IMR-90 (cell line): Measurements from ENCODE around the gene C3orf38. TPM values are rescaled to one million over a fixed set of nuclear protein-coding genes. Genes with fewer than 3 reads are reported as not detected.

ENCODE experiments used
- ATAC-seq: fragments of 200-7000 bp; cut with Tn5 transposase; 2 replicates; pipeline ENCODE4 v1.9.1; 2020; ENCODE audit warnings: low read depth, mild to moderate bottlenecking, moderate library complexity
- BruUV-seq: library from RNA; stranded (reverse); fragments of 400-500 nt; replicated peaks from 2 replicates; lab custom pipeline; 2021; lab: Mats Ljungman, UMichigan
- CTCF ChIA-PET: fragments of 300-600 bp; formaldehyde crosslinking; extraction: SDS; loops from one replicate; lab custom pipeline; 2021; ENCODE audit warnings: antibody characterized with exemption; lab: Yijun Ruan, JAX
- POLR2A ChIA-PET: fragments of 300-600 bp; sonication (Branson Sonifier 250); formaldehyde crosslinking; loops from one replicate; lab custom pipeline; 2022; ENCODE audit warnings: antibody characterized with exemption; ENCODE audit not compliant: unreplicated experiment; lab: Charles Lee
- DNase-seq: peaks from one replicate; pipeline ENCODE4 v3.0.0; 2013
- H2AFZ ChIP-seq: replicated peaks from 2 replicates; pipeline ENCODE3; 2013; ENCODE audit warnings: low read length, mild to moderate bottlenecking; ENCODE audit not compliant: poor library complexity
- H2AK5ac ChIP-seq: 2 replicates; pipeline ENCODE4 v1.6.1; 2013; ENCODE audit warnings: low read depth, low read length, inconsistent platforms
- H2AK9ac ChIP-seq: replicated peaks from 2 replicates; pipeline ENCODE3; 2013; ENCODE audit warnings: mild to moderate bottlenecking, low read depth, low read length, moderate library complexity; ENCODE audit not compliant: poor library complexity
- H2BK120ac ChIP-seq: 2 replicates; pipeline ENCODE4 v1.6.1; 2013; ENCODE audit warnings: low read depth, low read length, inconsistent platforms
- H2BK15ac ChIP-seq: 3 replicates; pipeline ENCODE4 v1.6.1; 2013; ENCODE audit warnings: low read depth, low read length, inconsistent platforms
- H2BK20ac ChIP-seq: 2 replicates; pipeline ENCODE4 v1.6.1; 2013; ENCODE audit warnings: low read depth, mild to moderate bottlenecking, inconsistent platforms, low read length, moderate library complexity
- H2BK5ac ChIP-seq: 2 replicates; pipeline ENCODE4 v1.6.1; 2013; ENCODE audit warnings: mild to moderate bottlenecking, low read depth, low read length, inconsistent platforms; ENCODE audit not compliant: poor library complexity, severe bottlenecking
- H3K14ac ChIP-seq: replicated peaks from 2 replicates; pipeline ENCODE4 v1.6.1; 2013; ENCODE audit warnings: low read depth, low read length, inconsistent platforms
- H3K18ac ChIP-seq: 2 replicates; pipeline ENCODE4 v1.6.1; 2013; ENCODE audit warnings: low read depth, low read length, control low read depth
- H3K23ac ChIP-seq: 2 replicates; pipeline ENCODE4 v1.6.1; 2013; ENCODE audit warnings: low read depth, low read length, inconsistent platforms
- H3K27ac ChIP-seq: 2 replicates; pipeline ENCODE4 v1.5.1; 2013; ENCODE audit warnings: mild to moderate bottlenecking, control low read depth, low read length; ENCODE audit not compliant: insufficient read depth
- H3K27me3 ChIP-seq: 2 replicates; pipeline ENCODE4 v1.6.1; 2013; ENCODE audit warnings: low read length; ENCODE audit not compliant: control insufficient read depth, insufficient read depth
- H3K36me3 ChIP-seq: 2 replicates; pipeline ENCODE4 v1.6.1; 2013; ENCODE audit warnings: low read length, mixed read lengths; ENCODE audit not compliant: control insufficient read depth, insufficient read depth
- H3K4ac ChIP-seq: 2 replicates; pipeline ENCODE4 v1.6.1; 2013; ENCODE audit warnings: low read depth, low read length, inconsistent platforms
- H3K4me1 ChIP-seq: 2 replicates; pipeline ENCODE4 v1.6.1; 2013; ENCODE audit warnings: low read length, mixed read lengths; ENCODE audit not compliant: control insufficient read depth, insufficient read depth
- H3K4me2 ChIP-seq: 2 replicates; pipeline ENCODE4 v1.6.1; 2013; ENCODE audit warnings: low read depth, mild to moderate bottlenecking, control low read depth, low read length, moderate library complexity
- H3K4me3 ChIP-seq: 2 replicates; pipeline ENCODE4 v1.5.1; 2013; ENCODE audit warnings: low read depth, mild to moderate bottlenecking, control low read depth, low read length, moderate library complexity; ENCODE audit not compliant: insufficient read depth
- H3K56ac ChIP-seq: 2 replicates; pipeline ENCODE4 v1.6.1; 2013; ENCODE audit warnings: low read length, inconsistent platforms; ENCODE audit not compliant: insufficient read depth; ENCODE audit errors: extremely low read depth
- H3K79me1 ChIP-seq, 2 experiments: 2 replicates each; pipeline ENCODE4 v1.6.1; 2013; ENCODE audit warnings: low read length in 2 of 2, inconsistent platforms in 1 of 2, low read depth in 1 of 2
- H3K9ac ChIP-seq: 2 replicates; pipeline ENCODE4 v1.6.1; 2013; ENCODE audit warnings: low read depth, low read length, control low read depth
- H3K9me1 ChIP-seq: 2 replicates; pipeline ENCODE4 v1.6.1; 2013; ENCODE audit warnings: low read length, inconsistent platforms; ENCODE audit not compliant: insufficient read depth
- H3K9me3 ChIP-seq: 2 replicates; pipeline ENCODE4 v1.6.1; 2013; ENCODE audit warnings: low read length; ENCODE audit not compliant: control insufficient read depth, insufficient read depth
- H4K20me1 ChIP-seq: 2 replicates; pipeline ENCODE4 v1.6.1; 2013; ENCODE audit warnings: low read length, inconsistent platforms; ENCODE audit not compliant: insufficient read depth
- H4K5ac ChIP-seq: 2 replicates; pipeline ENCODE4 v1.6.1; 2013; ENCODE audit warnings: mild to moderate bottlenecking, low read depth, low read length, control low read depth
- H4K8ac ChIP-seq, 2 experiments: 2 replicates each; pipeline ENCODE4 v1.6.1; 2013; ENCODE audit warnings: low read depth in 2 of 2, low read length in 2 of 2, control low read depth in 1 of 2, inconsistent platforms in 1 of 2
- H4K91ac ChIP-seq: 2 replicates; pipeline ENCODE4 v1.6.1; 2013; ENCODE audit warnings: low read depth, low read length, inconsistent platforms; ENCODE audit not compliant: insufficient read depth
- CEBPB ChIP-seq: IDR thresholded peaks from 2 replicates; pipeline ENCODE4 v1.6.1; 2012; ENCODE audit warnings: low read depth, low read length, improper control_type of control experiment
- CHD1 ChIP-seq: IDR thresholded peaks from 2 replicates; pipeline ENCODE4 v1.6.1; 2012; ENCODE audit warnings: low read depth, low read length, improper control_type of control experiment
- MAFK ChIP-seq: IDR thresholded peaks from 2 replicates; pipeline ENCODE4 v1.6.1; 2012; ENCODE audit warnings: low read depth, low read length, improper control_type of control experiment
- MAZ ChIP-seq: IDR thresholded peaks from 2 replicates; pipeline ENCODE4 v1.6.1; 2012; ENCODE audit warnings: low read depth, mild to moderate bottlenecking, low read length, improper control_type of control experiment, moderate library complexity, borderline replicate concordance
- MXI1 ChIP-seq: IDR thresholded peaks from 2 replicates; pipeline ENCODE4 v1.6.1; 2012; ENCODE audit warnings: low read depth, mild to moderate bottlenecking, low read length, moderate library complexity, borderline replicate concordance
- NFE2L2 ChIP-seq: fragments of 150-350 bp; IDR thresholded peaks from 2 replicates; pipeline ENCODE4 v1.6.1; 2016; ENCODE audit warnings: low read depth, mild to moderate bottlenecking, low read length
- POLR2A ChIP-seq: IDR thresholded peaks from 2 replicates; pipeline ENCODE4 v1.6.1; 2012; ENCODE audit warnings: mild to moderate bottlenecking, low read depth, low read length
- RAD21 ChIP-seq: IDR thresholded peaks from 2 replicates; pipeline ENCODE4 v1.6.1; 2012; ENCODE audit warnings: low read length, improper control_type of control experiment
- WGBS, 2 experiments: methylation state at CpG; one replicate each; pipeline versions ENCODE4 v1.1.5 to v1.1.7; 2013; ENCODE audit warnings: missing lambda C conversion rate in 2 of 2; ENCODE audit not compliant: insufficient read length in 1 of 2; ENCODE audit errors: extremely low coverage in 2 of 2; 5-methylcytosine and 5-hydroxymethylcytosine counted together
- dilution Hi-C: fragments of 300-500 bp; cut with HindIII; formaldehyde crosslinking; loops from one replicate; pipeline ENCODE4 v1.14.3; 2018; ENCODE audit warnings: low sequenced_read_pairs; ENCODE audit not compliant: unreplicated experiment
- in situ Hi-C: fragments of 300-500 bp; cut with MboI; formaldehyde crosslinking; loops from 3 replicates; pipeline ENCODE4 v1.14.3; 2019; ENCODE audit warnings: low sequenced_read_pairs, inconsistent platforms, mixed read lengths
- intact Hi-C: fragments of 100-400 bp; cut with micrococcal nuclease; formaldehyde crosslinking; loops from 2 replicates; pipeline ENCODE4 v1.10.0; 2022
- polyA plus RNA-seq, 3 experiments: library from polyadenylated mRNA; depleted of rRNA; stranded (reverse); fragments of >200 nt; gene quantifications; 2 replicates each; pipeline ENCODE4 v1.2.3, GENCODE V29; 2012; ENCODE audit warnings: low replicate concordance in 1 of 3
- total RNA-seq: library from RNA; depleted of rRNA; stranded (reverse); fragments of >200 nt; gene quantifications from 2 replicates; pipeline ENCODE4 v1.2.3, GENCODE V29; 2012

The C3orf38 gene
- total and polyA plus RNA-seq, 2 of the 4 experiments (the other 2 are of a cell fraction): 11.1 to 16.7 TPM

DNA sequence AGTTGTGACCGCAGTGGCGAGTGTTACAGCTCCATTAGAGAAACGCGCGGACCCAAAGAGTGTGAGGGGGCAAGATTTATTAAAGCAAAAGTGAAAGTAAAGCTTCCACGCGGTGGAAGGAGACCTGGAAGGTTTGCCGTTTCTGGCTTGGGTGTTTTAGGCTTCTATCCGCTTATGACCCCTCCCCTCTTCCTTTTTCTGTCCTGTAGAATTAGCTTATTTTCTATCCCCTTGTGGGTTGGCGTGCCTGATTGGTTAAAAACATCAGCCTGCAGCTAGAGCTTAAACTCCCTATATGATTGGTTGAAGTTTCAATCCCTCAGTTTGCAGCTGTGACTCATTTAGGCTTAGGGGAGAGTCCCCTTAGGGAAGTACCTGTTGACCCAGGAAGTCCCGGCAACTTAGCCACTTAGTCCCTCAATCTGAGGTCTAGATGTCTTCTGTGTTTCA lies 39.6 kb downstream of the C3orf38 start:
- H4K8ac ChIP-seq: no peak overlapping the region
- no peak overlapping the region for H2BK120ac ChIP-seq
- H3K79me1 ChIP-seq: no peaks in the 10 kb centered on the region
- no peak overlapping the region for H2AK9ac ChIP-seq
- no peak overlapping the region for H3K27ac ChIP-seq
- no TSS peak for BruUV-seq
- no peak overlapping the region for H3K14ac ChIP-seq
- H3K9me3 ChIP-seq: no peaks in the 10 kb centered on the region
- H3K9ac ChIP-seq: no peak overlapping the region
- intact Hi-C loops: no loop called here
- no peak overlapping the region for H4K5ac ChIP-seq
- H3K18ac ChIP-seq: no peak overlapping the region
- ChIA-PET POLR2A (no interaction called here), CTCF (interaction anchor here (1.1 kb wide), 1 partner anchor 21 kb away, joined by 4 read pairs; no protein-coding TSS in a partner anchor)
- no peak overlapping the region for H2AK5ac ChIP-seq
- H2BK5ac ChIP-seq: no peak overlapping the region
- dilution Hi-C loops: no loop called here
- H3K4me3 ChIP-seq: no peak overlapping the region
- no peak overlapping the region for H3K4me2 ChIP-seq
- H4K20me1 ChIP-seq: no peaks in the 10 kb centered on the region
- H3K9me1 ChIP-seq: no peaks in the 10 kb centered on the region
- WGBS, 2 experiments: no CpG with 5 or more reads among the region's 11 CpGs
- H2BK20ac ChIP-seq: no peak overlapping the region
- no peak for ATAC-seq
- H4K91ac ChIP-seq: no peak overlapping the region
- no peak for DNase-seq
- in situ Hi-C loops: no loop called here
- H3K36me3 ChIP-seq: no peaks in the 10 kb centered on the region
- TF ChIP-seq POLR2A: no peak
- no peak for TF ChIP-seq CEBPB
- no peak for TF ChIP-seq CHD1
- no peak for TF ChIP-seq MXI1
- no peak for TF ChIP-seq RAD21
- TF ChIP-seq MAZ: no peak
- TF ChIP-seq NFE2L2: no peak
- no peak for TF ChIP-seq MAFK
- no peak overlapping the region for H2BK15ac ChIP-seq
- no peak overlapping the region for H3K4ac ChIP-seq
- no peaks in the 10 kb centered on the region for H3K27me3 ChIP-seq
- H3K4me1 ChIP-seq: no peaks in the 10 kb centered on the region
- H3K56ac ChIP-seq: no peak overlapping the region
- H3K23ac ChIP-seq: no peak overlapping the region
- no peak overlapping the region for H2AFZ ChIP-seq
